Osteoblast (primary cell): ENCODE data around the gene AHCYL2. TPM values are rescaled to one million over a fixed set of nuclear protein-coding genes. Genes with fewer than 3 reads are reported as not detected.

ENCODE experiments used
- DNase-seq: peaks from one replicate; pipeline ENCODE4 v3.0.0; 2011; ENCODE audit warnings: low spot score, mixed read lengths; ENCODE audit not compliant: insufficient read length; ENCODE audit errors: missing footprints
- H2AFZ ChIP-seq: 2 replicates; pipeline ENCODE4 v1.6.0; 2011; ENCODE audit warnings: mild to moderate bottlenecking, low read length
- H3K27ac ChIP-seq: 2 replicates; pipeline ENCODE4 v1.5.1; 2011; ENCODE audit warnings: mild to moderate bottlenecking, low read depth, low read length, moderate library complexity
- H3K27me3 ChIP-seq: 2 replicates; pipeline ENCODE4 v1.6.0; 2012; ENCODE audit warnings: mild to moderate bottlenecking, control low read depth, inconsistent platforms, low read length, moderate library complexity; ENCODE audit not compliant: insufficient read depth
- H3K36me3 ChIP-seq: 2 replicates; pipeline ENCODE4 v1.5.1; 2011; ENCODE audit warnings: mild to moderate bottlenecking, low read length, control low read depth, moderate library complexity; ENCODE audit not compliant: insufficient read depth
- H3K4me1 ChIP-seq: 2 replicates; pipeline ENCODE4 v1.5.1; 2011; ENCODE audit warnings: mild to moderate bottlenecking, low read length, control low read depth, moderate library complexity; ENCODE audit not compliant: insufficient read depth
- H3K4me2 ChIP-seq: 2 replicates; pipeline ENCODE4 v1.6.0; 2011; ENCODE audit warnings: mild to moderate bottlenecking, low read length; ENCODE audit not compliant: insufficient read depth
- H3K4me3 ChIP-seq: fragments of 200-600 bp; sonication (generic); 3 replicates; pipeline ENCODE4 v1.5.1; 2012; ENCODE audit warnings: mild to moderate bottlenecking, low read length, inconsistent platforms; ENCODE audit not compliant: insufficient read depth
- H3K79me2 ChIP-seq: 2 replicates; pipeline ENCODE4 v1.6.0; 2012; ENCODE audit warnings: mild to moderate bottlenecking, low read length, control low read depth, inconsistent platforms; ENCODE audit not compliant: insufficient read depth
- H3K9me3 ChIP-seq: 2 replicates; pipeline ENCODE4 v1.5.1; 2011; ENCODE audit warnings: low read depth, low read length, control low read depth
- H4K20me1 ChIP-seq: 2 replicates; pipeline ENCODE4 v1.6.0; 2012; ENCODE audit warnings: mild to moderate bottlenecking, low read length, control low read depth; ENCODE audit not compliant: insufficient read depth
- CTCF ChIP-seq: IDR thresholded peaks from 2 replicates; pipeline ENCODE4 v1.5.1; 2011; ENCODE audit warnings: mild to moderate bottlenecking, low read depth, low read length, moderate library complexity; ENCODE audit errors: extremely low read depth
- total RNA-seq: library from RNA; depleted of rRNA; stranded (reverse); fragments of >200 nt; gene quantifications from 2 replicates; pipeline ENCODE4 v1.2.3, GENCODE V29; 2012

AHCYL2 gene
- total RNA-seq, 1 donor: 10.1 TPM

GRCh38 chr7:129278688-129279087 lies 53.9 kb downstream of the AHCYL2 start:
- H2AFZ ChIP-seq: no peak overlapping the region
- no peaks in the 10 kb centered on the region for H3K9me3 ChIP-seq
- H3K4me2 ChIP-seq: no peak overlapping the region
- TF ChIP-seq CTCF: no peak
- no peaks in the 10 kb centered on the region for H4K20me1 ChIP-seq
- no peak overlapping the region for H3K4me3 ChIP-seq
- H3K27me3 ChIP-seq: no peaks in the 10 kb centered on the region
- no peaks in the 10 kb centered on the region for H3K79me2 ChIP-seq
- no peaks in the 10 kb centered on the region for H3K4me1 ChIP-seq
- H3K36me3 ChIP-seq: no peaks in the 10 kb centered on the region
- no peak overlapping the region for H3K27ac ChIP-seq
- DNase-seq: no peak

GRCh38 chr7:129279757-129280156 lies 54.9 kb downstream of the AHCYL2 start:
- no peaks in the 10 kb centered on the region for H3K9me3 ChIP-seq
- DNase-seq: no peak

GRCh38 chr7:129281163-129281562 lies 56.3 kb downstream of the AHCYL2 start:
- no peaks in the 10 kb centered on the region for H4K20me1 ChIP-seq
- DNase-seq: no peak
- no peak overlapping the region for H3K4me3 ChIP-seq
- no peaks in the 10 kb centered on the region for H3K4me1 ChIP-seq
- H3K36me3 ChIP-seq: no peaks in the 10 kb centered on the region
- H3K79me2 ChIP-seq: no peaks in the 10 kb centered on the region
- H3K27me3 ChIP-seq: no peaks in the 10 kb centered on the region
- H3K9me3 ChIP-seq: no peaks in the 10 kb centered on the region
- no peak overlapping the region for H3K4me2 ChIP-seq
- no peak for TF ChIP-seq CTCF
- H3K27ac ChIP-seq: no peak overlapping the region
- no peak overlapping the region for H2AFZ ChIP-seq

More at GRCh38 chr7:129279757-129280156, 54.9 kb downstream of the AHCYL2 start:
- no peak for TF ChIP-seq CTCF
- Histone ChIP-seq H2AFZ (no peak overlapping the region), H3K4me3 (no peak overlapping the region), H3K4me2 (no peak overlapping the region), H4K20me1 (no peaks in the 10 kb centered on the region), H3K4me1 (no peaks in the 10 kb centered on the region), H3K79me2 (no peaks in the 10 kb centered on the region), H3K36me3 (no peaks in the 10 kb centered on the region), H3K27me3 (no peaks in the 10 kb centered on the region), H3K27ac (no peak overlapping the region)

- Histone ChIP-seq H3K36me3 (no peaks in the 10 kb centered on the region), H3K27ac (no peak overlapping the region), H2AFZ (no peak overlapping the region), H3K4me2 (no peak overlapping the region), H3K79me2 (no peaks in the 10 kb centered on the region), H3K4me3 (no peak overlapping the region), H4K20me1 (no peaks in the 10 kb centered on the region), H3K4me1 (no peaks in the 10 kb centered on the region), H3K27me3 (no peaks in the 10 kb centered on the region), H3K9me3 (no peaks in the 10 kb centered on the region)
- no peak for TF ChIP-seq CTCF
- no peak for DNase-seq
Measured at GRCh38 chr7:129282865-129283264, 58.0 kb downstream of the AHCYL2 start.
